Femur (tissue), 1 donor: Measurements from ENCODE around the gene CHST14.
A peak's percentile ranks its signal among the peaks of the same experiment; 100 is the strongest.

Experiments
- DNase-seq: peaks from one replicate; pipeline ENCODE4 v3.0.0-alpha.2; 2017

Gene CHST14

DNA sequence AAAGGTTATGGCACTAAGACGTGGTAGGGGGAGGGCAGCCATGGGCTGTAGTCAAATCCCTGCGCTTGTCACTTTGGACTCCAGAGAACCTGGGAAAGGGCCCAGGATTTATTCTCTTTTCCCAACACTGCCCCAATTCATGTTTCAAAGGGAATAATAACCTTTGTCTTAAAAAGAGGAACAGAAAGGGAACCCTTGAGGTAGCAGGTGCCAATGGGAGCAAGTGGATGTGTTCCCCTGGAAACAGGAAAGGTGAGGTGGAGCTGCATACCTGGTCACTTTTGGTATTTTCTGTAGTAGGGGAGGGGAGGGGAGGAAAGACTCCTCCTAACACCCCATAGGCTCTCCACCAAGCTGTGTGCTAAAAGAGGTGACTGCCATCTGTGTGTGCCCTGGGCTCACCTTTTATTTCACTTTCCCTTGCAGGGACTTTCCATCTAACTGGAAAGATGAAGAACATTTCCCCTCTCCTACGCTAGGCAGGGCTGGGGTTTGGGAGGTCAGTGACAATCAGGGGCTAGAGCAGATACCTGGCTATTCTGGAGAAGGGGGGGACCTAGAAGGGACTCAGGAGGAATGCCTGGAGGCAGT is 6.1 kb upstream of the CHST14 start:
- DNase-seq, result no peak

DNA sequence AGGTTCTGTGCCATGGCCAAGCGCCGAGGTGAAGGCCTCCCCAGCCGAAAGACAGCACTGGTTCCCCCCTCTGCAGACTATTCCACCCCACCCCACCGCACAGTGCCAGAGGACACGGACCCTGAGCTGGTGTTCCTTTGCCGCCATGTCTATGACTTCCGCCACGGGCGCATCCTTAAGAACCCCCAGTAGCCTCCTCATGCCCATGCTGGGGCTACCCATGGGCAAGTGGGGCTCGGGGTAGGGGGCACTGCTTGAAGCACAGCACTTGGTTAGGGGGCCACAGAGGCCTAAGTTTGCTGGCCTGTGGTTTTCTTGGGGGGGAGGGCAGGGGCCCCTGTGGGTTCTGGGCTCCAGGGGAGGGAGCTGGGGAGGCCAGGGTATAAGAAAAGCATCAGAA is 4.8 kb upstream of the CHST14 start:
- no peak for DNase-seq

GRCh38 chr15:40466426-40467260 is 4.1 kb upstream of the CHST14 start:
- no peak for DNase-seq

- DNase-seq, result no peak
Measured at GRCh38 chr15:40467261-40467615, 3.5 kb upstream of the CHST14 start.

DNA sequence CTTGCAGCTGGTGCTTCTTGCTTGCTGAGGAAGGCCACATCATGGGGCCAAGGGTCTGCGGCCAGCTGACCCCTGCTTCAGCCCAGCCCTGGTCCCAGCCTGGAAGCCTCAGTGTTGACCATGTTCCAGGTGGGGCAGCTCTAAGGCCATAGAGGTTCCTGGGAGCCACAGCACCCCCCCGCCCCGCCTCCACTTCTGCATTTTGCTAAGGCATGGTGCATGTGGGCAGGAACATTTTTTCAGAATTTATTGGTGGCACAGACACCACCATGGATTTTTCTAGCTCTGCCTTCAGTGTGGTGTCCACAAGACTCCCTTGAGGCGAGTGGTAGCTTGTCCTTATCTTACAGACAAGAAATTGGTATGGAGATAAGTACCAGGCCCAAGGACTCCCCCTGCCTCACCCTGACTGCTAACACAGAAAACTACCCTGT is 1.9 kb upstream of the CHST14 start:
- no peak for DNase-seq

DNA sequence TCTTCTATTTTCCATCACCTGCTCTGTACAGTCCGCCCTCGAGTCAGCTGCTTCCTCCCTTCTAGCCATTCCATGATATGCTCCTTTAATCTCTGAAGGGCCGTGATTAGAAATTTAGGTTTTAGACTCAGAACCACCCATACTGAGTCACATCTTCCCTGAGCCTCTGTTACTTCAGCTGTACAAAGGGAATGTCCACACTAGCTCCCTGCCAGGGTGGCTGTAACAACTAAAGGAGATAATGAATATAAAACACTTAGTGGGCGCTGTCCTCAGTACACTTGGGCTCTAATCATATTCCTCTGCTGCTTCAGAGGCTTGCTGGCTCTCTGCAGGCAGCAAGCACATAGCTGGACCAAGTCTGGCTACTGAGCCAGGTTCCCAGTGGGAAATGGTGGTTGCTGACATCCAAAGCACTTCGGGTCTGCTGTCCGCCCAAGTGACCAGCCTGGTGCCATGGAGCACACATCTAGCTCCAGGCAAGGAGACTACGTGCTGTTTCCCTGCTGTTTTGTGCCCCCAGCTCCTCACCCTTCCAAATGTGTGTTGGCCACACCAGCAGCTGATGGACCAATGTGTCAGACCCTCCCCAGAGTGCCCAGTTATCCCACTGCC is 901 bp upstream of the CHST14 start:
- no peak for DNase-seq

DNA sequence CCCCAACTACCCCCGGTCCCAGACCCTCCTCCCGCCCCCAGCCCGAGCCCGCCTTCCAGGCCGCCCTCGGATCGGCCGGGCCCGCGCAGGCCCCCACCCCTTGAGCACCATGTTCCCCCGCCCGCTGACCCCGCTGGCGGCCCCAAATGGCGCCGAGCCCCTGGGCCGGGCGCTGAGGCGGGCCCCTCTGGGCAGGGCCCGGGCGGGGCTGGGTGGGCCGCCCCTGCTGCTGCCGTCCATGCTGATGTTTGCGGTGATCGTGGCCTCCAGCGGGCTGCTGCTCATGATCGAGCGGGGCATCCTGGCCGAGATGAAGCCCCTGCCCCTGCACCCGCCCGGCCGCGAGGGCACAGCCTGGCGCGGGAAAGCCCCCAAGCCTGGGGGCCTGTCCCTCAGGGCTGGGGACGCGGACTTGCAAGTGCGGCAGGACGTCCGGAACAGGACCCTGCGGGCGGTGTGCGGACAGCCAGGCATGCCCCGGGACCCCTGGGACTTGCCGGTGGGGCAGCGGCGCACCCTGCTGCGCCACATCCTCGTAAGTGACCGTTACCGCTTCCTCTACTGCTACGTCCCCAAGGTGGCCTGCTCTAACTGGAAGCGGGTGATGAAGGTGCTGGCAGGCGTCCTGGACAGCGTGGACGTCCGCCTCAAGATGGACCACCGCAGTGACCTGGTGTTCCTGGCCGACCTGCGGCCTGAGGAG is 472 bp downstream of the CHST14 start:
- peak; percentile 56 for DNase-seq

DNA sequence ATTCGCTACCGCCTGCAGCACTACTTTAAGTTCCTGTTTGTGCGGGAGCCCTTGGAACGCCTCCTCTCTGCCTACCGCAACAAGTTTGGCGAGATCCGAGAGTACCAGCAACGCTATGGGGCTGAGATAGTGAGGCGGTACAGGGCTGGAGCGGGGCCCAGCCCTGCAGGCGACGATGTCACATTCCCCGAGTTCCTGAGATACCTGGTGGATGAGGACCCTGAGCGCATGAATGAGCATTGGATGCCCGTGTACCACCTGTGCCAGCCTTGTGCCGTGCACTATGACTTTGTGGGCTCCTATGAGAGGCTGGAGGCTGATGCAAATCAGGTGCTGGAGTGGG is 995 bp downstream of the CHST14 start:
- no peak for DNase-seq

DNA sequence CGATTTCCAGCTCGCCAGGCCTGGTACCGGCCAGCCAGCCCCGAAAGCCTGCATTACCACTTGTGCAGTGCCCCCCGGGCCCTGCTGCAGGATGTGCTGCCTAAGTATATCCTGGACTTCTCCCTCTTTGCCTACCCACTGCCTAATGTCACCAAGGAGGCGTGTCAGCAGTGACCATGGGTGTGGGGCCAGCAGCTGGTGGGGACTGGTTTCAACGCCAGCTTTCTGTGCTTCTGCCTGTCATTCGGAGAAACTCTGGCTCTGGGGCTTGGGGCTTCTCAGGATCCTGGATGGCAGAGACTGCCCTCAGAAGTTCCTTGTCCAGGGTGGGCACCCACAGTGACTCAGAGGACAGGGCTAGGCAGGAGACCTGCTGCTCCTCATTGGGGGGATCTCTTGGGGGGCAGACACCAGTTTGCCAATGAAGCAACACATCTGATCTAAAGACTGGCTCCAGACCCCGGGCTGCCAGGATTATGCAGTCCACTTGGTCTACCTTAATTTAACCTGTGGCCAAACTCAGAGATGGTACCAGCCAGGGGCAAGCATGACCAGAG is 1.5 kb downstream of the CHST14 start:
- no peak for DNase-seq

DNA sequence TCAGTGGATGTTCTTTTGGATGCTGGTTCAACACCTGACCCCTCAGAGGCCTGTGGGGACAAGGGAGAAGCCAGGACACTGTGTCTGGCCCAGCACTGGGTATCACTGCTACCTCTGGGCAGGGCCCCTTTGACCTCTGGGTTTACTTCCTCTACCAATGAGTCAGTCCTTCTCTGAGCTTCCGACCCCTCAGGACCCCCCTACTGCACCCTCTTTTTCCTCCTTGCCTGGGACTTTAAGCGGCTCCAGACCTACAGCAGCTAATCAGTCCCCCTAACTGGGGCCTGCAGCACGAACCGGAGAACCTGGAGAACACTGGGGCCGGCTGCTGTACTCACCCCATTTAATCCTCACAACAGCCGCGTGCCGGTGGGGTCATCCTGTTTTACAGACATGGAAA is 3.8 kb downstream of the CHST14 start:
- DNase-seq, result no peak

DNA sequence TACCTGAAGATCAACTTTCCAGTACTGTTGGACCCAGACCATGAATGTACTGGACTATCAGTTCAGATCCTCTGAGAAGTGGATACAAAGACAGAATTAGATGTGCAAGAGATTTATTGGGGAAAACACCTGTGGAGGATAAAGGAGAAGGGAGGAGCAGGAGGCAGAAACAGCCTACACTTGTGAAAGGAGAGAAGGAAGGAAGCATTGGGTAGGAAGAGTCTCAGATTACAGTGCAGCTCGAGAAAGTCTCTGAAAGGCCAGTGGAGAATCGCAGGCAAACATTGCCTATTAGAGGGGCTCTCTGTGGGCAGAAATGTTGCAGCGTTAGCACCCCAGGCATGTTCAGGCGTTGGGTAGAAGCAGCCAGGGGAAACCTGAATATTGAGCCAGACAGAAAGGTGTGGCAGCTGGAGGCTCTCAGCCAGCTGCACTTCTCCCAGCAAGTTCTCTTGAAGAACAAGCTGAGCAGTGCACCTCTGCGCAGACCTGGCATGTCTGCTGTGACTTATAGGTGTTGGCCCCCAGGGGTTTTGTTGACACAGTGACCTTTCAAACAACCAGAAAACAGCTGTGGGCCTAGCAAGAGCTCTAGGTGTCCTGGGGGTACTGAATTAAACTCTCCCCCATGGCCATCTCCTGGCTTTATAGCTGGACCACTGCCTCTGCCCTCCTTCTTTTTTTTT is 7.0 kb downstream of the CHST14 start:
- no peak for DNase-seq

GRCh38 chr15:40479024-40479423 is 8.2 kb downstream of the CHST14 start:
- no peak for DNase-seq

GRCh38 chr15:40481341-40482074 is 10.7 kb downstream of the CHST14 start:
- DNase-seq, result no peak

DNA sequence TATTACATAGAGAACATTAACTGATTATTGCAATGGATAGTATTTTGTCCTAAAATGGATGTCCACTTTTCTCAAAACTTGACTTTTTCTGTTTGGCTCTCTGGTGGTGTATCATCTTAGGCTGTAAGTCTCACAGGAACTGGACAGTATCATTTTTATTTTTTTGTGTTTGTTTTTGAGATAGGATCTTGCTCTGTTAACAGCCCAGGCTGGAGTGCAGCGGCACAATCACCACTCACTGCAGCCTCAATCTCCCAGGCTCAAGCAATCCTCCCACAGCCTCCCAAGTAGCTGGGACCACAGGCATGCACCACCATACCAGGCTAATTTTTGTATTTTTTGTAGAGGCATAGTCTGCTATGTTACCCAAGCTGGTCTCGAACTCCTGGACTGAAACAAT is 13.1 kb downstream of the CHST14 start:
- no peak for DNase-seq

DNA sequence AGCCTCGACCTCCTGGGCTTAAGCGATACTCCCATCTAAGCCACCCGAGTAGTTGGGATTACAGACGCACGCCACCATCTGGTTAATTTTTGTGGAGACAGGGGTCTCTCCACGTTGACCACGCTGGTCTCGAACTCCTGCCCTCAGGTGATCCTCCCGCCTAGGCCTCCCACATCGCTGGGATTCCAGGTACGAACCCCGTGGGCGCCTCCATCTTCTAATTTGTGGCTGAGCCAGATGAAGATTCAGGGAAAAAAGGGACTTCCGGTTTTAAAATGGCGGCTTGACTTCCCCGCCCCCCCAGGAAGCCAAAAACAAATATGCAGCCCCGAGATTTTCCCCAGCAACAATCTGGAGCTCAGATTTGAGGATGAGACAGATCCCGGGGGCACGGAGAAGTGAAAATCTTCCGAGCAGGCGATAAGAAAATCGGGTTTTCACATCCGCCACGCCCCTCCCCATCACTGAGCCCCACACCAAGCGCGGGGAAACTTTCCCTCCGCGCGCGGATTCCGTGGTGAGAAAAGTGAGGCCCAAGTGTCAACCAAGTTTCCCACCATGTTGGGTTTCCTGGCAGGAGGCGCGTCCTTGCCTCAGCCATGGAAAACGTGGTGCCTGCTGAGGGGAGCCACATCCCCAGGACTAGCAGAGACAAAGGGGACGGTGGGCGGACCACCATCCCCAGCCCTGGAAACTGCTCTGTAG is 15.4 kb downstream of the CHST14 start:
- no peak for DNase-seq

GRCh38 chr15:40487816-40488682 is 17.3 kb downstream of the CHST14 start:
- no peak for DNase-seq

- DNase-seq, result no peak
Measured at GRCh38 chr15:40489274-40490175, 18.7 kb downstream of the CHST14 start.

DNA sequence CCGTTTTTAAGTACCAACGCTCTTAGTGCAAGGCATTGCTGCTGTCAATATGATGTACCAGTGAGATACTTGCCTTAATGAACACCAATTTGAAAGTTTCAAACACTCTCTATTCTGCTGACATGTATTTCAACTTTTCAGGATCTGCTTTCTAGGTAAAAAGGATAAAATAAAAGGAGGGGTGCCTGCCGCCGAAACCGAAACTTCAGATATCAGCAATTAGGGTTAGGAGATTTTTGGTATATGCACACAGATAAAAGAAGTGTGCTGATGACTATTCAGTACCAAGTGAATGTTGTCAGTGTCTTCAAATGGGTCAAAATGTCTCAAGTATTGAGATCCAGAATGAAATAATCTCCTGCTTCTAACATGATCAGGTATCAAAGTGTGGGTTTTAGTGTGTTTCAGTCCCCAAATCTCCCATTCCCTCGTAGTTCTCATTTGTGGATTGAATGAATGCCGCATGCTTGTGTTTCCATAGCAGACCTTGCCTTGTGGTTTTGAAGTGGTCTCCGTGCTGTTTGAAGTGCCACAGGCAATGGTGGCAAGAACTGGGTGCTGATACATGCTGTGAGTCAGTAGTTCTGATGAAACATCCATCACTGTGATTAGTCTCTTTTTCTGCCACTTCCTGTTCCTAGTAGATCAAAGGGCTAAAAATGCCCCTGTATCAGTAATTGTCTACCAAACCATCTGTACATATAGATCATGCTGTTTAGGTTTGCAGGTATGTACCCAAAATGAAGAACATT is 22.5 kb downstream of the CHST14 start:
- no peak for DNase-seq

DNA sequence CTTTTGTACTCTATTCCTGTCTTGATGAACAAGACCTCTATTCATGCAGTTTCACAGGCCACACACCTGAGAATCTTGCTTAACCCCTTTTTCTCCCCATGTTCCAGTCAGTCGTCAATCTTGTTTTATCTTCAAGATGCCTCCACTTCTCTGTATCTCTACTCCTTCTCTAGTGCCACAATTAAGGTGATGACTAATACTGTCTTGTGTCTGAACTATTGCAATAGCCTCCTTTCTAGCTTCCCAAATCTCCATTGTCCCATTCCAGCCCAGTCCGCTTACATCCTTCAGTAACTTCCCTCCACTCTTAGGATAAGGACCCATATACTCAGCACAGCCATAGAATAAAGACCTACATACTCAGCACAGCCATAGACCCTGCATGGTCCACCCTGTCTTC is 24.7 kb downstream of the CHST14 start:
- no peak for DNase-seq
